Measurements from ENCODE around the gene TDRKH.

Gene TDRKH

GRCh38 chr1:151790071-151790939 is at the start of gene TDRKH:
TSS of gene TDRKH (minus strand) at chr1:151790500. CDS start at chr1:151783022, 7,478 bp downstream.
- DNase-seq (ENCODE audit: low spot score) (peak; percentile 100), FAIRE-seq (peak; percentile 98)

GRCh38 chr1:151839457-151840403 is 49.4 kb upstream of the TDRKH start, which contains the start of gene C2CD4D:
TSS of gene C2CD4D (minus strand) at chr1:151839820. CDS start at chr1:151838989, 831 bp downstream.
- DNase-seq (ENCODE audit: low spot score): no peak

GRCh38 chr1:151839082-151839412 is 48.7 kb upstream of the TDRKH start:
- no peak for FAIRE-seq
- DNase-seq (ENCODE audit: low spot score): no peak

More at GRCh38 chr1:151839457-151840403, 49.4 kb upstream of the TDRKH start, which contains the start of gene C2CD4D:
- FAIRE-seq: no peak

GRCh38 chr1:151838222-151839081 is 48.2 kb upstream of the TDRKH start:
- FAIRE-seq (no peak), DNase-seq (ENCODE audit: low spot score) (no peak)

- no peak for FAIRE-seq
- no peak for DNase-seq (ENCODE audit: low spot score)
Measured at GRCh38 chr1:151837884-151838221, 47.6 kb upstream of the TDRKH start.

GRCh38 chr1:151837197-151837596 is 46.9 kb upstream of the TDRKH start:
- FAIRE-seq: no peak
- DNase-seq (ENCODE audit: low spot score): no peak

- DNase-seq (ENCODE audit: low spot score) (no peak), FAIRE-seq (no peak)
Measured at GRCh38 chr1:151835596-151835995, 45.3 kb upstream of the TDRKH start.

- FAIRE-seq: no peak
- DNase-seq (ENCODE audit: low spot score): no peak
Measured at GRCh38 chr1:151834239-151834638, 43.9 kb upstream of the TDRKH start.

GRCh38 chr1:151833172-151833900 is 43.0 kb upstream of the TDRKH start:
- DNase-seq (ENCODE audit: low spot score) (no peak), FAIRE-seq (no peak)

GRCh38 chr1:151832318-151832980 is 42.1 kb upstream of the TDRKH start:
- FAIRE-seq (no peak), DNase-seq (ENCODE audit: low spot score) (peak; percentile 44)

GRCh38 chr1:151831605-151832004 is 41.3 kb upstream of the TDRKH start, which contains the start of gene RORC:
TSS of gene RORC (minus strand) at chr1:151831802. CDS start at chr1:151831764, 38 bp downstream.
- DNase-seq (ENCODE audit: low spot score) (no peak), FAIRE-seq (no peak)

- no peak for FAIRE-seq
- DNase-seq (ENCODE audit: low spot score): no peak
Measured at GRCh38 chr1:151831256-151831591, 40.9 kb upstream of the TDRKH start.

- DNase-seq (ENCODE audit: low spot score): no peak
- no peak for FAIRE-seq
Measured at GRCh38 chr1:151830055-151830454, 39.8 kb upstream of the TDRKH start.

GRCh38 chr1:151829352-151830046 is 39.2 kb upstream of the TDRKH start:
- FAIRE-seq (no peak), DNase-seq (ENCODE audit: low spot score) (no peak)

GRCh38 chr1:151828921-151829320 is 38.6 kb upstream of the TDRKH start:
- FAIRE-seq (no peak), DNase-seq (ENCODE audit: low spot score) (peak; percentile 88)

GRCh38 chr1:151827853-151828252 is 37.6 kb upstream of the TDRKH start:
- no peak for DNase-seq (ENCODE audit: low spot score)
- FAIRE-seq: no peak

GRCh38 chr1:151825751-151826660 is 35.7 kb upstream of the TDRKH start:
- no peak for FAIRE-seq
- DNase-seq (ENCODE audit: low spot score): no peak

- FAIRE-seq (no peak), DNase-seq (ENCODE audit: low spot score) (no peak)
Measured at GRCh38 chr1:151825204-151825603, 34.9 kb upstream of the TDRKH start.

Measured in urothelium cell line (cell line).